ENCODE results near the gene POU3F3.

The POU3F3 gene

GRCh38 chr2:104853534-104854497 is at the start of gene POU3F3:
POU3F3 (plus strand) TSS chr2:104854115; CDS start chr2:104855511, 1,396 bp downstream.
- no peak for DNase-seq

GRCh38 chr2:104804148-104804890 is 49.6 kb upstream of the POU3F3 start:
- no peak for DNase-seq

GRCh38 chr2:104812286-104812685 is 41.6 kb upstream of the POU3F3 start:
- DNase-seq: no peak

GRCh38 chr2:104816143-104816542 is 37.8 kb upstream of the POU3F3 start:
- no peak for DNase-seq

- no peak for DNase-seq
These were observed 35.7 kb upstream of the POU3F3 start for GRCh38 chr2:104818264-104818663.

- no peak for DNase-seq
These were observed 33.8 kb upstream of the POU3F3 start for GRCh38 chr2:104820126-104820525.

- no peak for DNase-seq
These were observed 28.6 kb upstream of the POU3F3 start for GRCh38 chr2:104825124-104825865.

- DNase-seq: no peak
These were observed 27.9 kb upstream of the POU3F3 start for GRCh38 chr2:104826016-104826415.

- no peak for DNase-seq
These were observed 22.2 kb upstream of the POU3F3 start for GRCh38 chr2:104831742-104832141.

- DNase-seq: no peak
These were observed 19.3 kb upstream of the POU3F3 start for GRCh38 chr2:104834431-104835153.

GRCh38 chr2:104836265-104836664 is 17.6 kb upstream of the POU3F3 start:
- no peak for DNase-seq

- DNase-seq: no peak
These were observed 17.1 kb upstream of the POU3F3 start for GRCh38 chr2:104836841-104837240.

- no peak for DNase-seq
These were observed 13.8 kb upstream of the POU3F3 start for GRCh38 chr2:104840156-104840555.

GRCh38 chr2:104840893-104841585 is 12.9 kb upstream of the POU3F3 start:
- DNase-seq: no peak

GRCh38 chr2:104841744-104842143 is 12.2 kb upstream of the POU3F3 start:
- DNase-seq: no peak

- DNase-seq: no peak
These were observed 8.9 kb upstream of the POU3F3 start for GRCh38 chr2:104844807-104845551.

- DNase-seq: no peak
These were observed 8.4 kb upstream of the POU3F3 start for GRCh38 chr2:104845552-104845931.

GRCh38 chr2:104845946-104846785 is 7.7 kb upstream of the POU3F3 start:
- DNase-seq: no peak

- DNase-seq: no peak
These were observed 6.9 kb upstream of the POU3F3 start for GRCh38 chr2:104846786-104847585.

Data from SIG-M5 (cell line).